Ovary (tissue), 3 donors: ENCODE measurements around the gene OPN1MW3.
"Not testable (repeated sequence)": the region's sequence is repeated elsewhere in the genome, so short reads cannot be mapped to it uniquely, and the experiment has no call there.

Experiments
- CTCF ChIP-seq, 3 donors: fragments of 450-650 bp in 2 of 3; fragments of 200-600 bp in 1 of 3; IDR thresholded peaks; one replicate each; pipeline versions ENCODE4 v1.5.1 to v1.8.0; 2016 to 2022; ENCODE audit warnings: antibody characterized with exemption in 3 of 3, mild to moderate bottlenecking in 1 of 3
- POLR2A ChIP-seq: fragments of 450-650 bp; IDR thresholded peaks from one replicate; pipeline ENCODE4 v1.6.1; 2017; ENCODE audit warnings: antibody characterized with exemption, mild to moderate bottlenecking, moderate library complexity
- donor health status: DM: no; HTN: no; CAD: no.

DNA sequence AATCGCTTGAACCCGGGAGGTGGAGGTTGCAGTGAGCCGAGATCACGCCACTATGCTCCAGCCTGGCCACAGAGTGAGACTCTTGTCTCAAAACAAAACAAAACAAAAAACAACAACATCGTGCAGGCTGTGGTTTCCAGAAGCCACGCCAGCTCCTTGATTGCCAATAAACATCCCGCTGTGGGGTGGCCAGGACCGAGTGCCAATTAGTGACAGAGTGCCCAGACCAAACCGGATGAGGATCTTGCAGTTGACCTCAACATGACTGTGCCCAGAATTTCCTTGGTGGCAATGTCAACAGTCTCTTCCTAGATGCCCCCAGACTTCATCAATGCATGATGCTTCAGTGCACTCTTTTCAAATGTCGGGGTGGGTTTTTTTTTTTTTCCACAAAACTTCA lies 1.3 kb downstream of the OPN1MW3 start:
- TF ChIP-seq POLR2A; CTCF (IDR thresholded peaks at IDR 0.05): not testable (repeated sequence)
